GM21423 (cell line): ENCODE data around the gene PRICKLE2.

Source experiments
- ATAC-seq: cut with Tn5 transposase; IDR thresholded peaks from one replicate; pipeline ENCODE4 v1.9.1; 2021; ENCODE audit warnings: mild to moderate bottlenecking, moderate library complexity; ENCODE audit not compliant: unreplicated experiment

The PRICKLE2 gene

GRCh38 chr3:64081235-64081630, 144.0 kb downstream of the PRICKLE2 start:
- no peak for ATAC-seq

GRCh38 chr3:64080616-64081234, 144.5 kb downstream of the PRICKLE2 start:
- ATAC-seq = no peak

DNA sequence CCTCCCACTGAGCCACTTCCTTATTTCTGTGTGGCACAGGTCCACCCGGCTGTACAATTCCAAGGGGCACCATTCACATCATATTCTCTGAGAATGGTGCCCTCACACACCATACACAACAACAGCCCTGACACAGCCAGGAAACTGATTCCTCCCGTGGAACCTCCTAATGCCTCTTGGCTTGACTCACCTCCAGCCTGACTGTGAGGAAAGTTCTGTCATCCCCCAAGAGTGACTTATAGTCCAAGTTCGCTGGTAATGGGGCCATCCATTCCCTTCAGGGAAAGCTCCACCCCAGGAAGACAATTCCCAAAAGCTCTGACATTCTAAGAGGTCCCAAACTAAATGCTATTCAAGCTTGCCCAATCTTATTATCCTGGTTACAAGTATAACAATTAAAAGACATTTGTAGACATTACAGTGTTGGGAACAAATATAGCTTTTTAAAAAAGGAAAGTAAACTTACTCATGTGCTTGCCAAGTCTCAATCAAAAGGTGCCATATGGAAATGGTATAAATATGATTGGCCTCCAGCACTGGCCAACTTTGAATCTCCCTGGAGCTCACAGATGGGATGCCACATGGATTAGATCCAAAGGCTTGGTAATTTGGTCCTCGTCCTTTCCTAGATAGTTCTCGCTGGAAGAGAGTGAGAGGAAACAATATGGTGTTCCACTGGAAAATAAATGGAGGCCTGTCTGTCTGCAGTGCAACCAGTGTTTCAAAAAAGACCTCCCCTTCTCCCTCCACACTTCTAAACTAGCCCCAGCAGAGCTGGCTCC, 145.7 kb downstream of the PRICKLE2 start:
- no peak for ATAC-seq

GRCh38 chr3:64078966-64079365, 146.3 kb downstream of the PRICKLE2 start:
- no peak for ATAC-seq

DNA sequence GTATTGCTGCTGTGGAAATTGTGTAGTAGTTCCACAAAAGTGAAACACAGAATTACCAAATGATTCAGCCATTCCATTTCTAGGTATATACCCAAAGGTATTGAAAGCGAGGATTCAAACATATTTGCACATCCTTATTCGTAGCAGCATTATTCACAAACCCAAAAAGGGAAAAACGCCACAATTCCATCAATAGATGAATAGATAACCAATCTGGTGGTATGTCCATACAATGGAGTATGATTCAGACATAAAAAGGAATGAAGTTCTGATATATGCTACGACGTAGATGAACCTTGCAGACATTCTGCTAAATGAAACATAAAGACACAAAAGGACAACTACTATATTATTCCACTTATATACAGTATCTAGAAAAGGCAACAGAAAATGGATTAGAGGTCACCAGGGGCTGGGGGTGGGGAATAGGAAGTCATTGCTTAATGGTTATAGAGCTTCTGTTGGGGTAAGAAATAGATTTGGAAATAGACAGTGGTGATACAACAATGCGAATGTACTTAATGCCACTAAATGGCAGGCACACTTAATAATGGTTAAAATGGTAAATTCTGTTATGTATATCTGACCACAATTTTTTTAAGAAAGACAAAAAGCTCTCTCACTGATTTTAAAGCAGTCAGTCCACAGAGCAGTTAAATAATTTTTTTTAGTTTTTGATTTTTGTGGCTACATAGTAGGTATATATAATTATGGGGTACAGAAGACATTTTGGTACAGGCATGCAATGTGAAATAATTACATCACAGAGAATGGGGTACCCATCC, 150.2 kb downstream of the PRICKLE2 start:
- no peak for ATAC-seq

DNA sequence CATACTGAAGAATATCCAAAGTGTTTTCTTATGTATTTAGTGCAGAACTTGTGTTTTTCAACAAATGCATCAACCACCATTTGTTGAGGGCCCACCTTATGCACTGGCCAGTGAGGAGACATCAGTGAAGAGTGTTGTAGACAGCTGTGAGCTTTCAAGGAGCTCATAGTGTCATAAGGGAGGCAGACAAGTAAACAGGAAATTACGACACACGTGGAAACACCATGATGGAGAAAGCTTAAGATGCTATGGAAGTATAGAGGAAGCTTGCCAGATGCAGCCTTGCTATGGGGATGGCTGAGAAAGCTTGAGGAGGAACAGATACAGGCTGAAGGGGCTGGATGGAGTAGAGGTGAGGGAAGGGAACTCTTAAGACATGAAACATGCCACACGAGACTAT, 151.2 kb downstream of the PRICKLE2 start:
- ATAC-seq = no peak

GRCh38 chr3:64073158-64073761, 152.0 kb downstream of the PRICKLE2 start:
- no peak for ATAC-seq

- ATAC-seq = no peak
Measured at GRCh38 chr3:64072126-64072525, 153.1 kb downstream of the PRICKLE2 start.

- ATAC-seq = no peak
Measured at GRCh38 chr3:64070704-64071103, 154.6 kb downstream of the PRICKLE2 start.

- ATAC-seq = no peak
Measured at GRCh38 chr3:64067506-64068346, 157.5 kb downstream of the PRICKLE2 start.

GRCh38 chr3:64064804-64065203, 160.5 kb downstream of the PRICKLE2 start:
- ATAC-seq = no peak

GRCh38 chr3:64063983-64064438, 161.3 kb downstream of the PRICKLE2 start:
- ATAC-seq = no peak

DNA sequence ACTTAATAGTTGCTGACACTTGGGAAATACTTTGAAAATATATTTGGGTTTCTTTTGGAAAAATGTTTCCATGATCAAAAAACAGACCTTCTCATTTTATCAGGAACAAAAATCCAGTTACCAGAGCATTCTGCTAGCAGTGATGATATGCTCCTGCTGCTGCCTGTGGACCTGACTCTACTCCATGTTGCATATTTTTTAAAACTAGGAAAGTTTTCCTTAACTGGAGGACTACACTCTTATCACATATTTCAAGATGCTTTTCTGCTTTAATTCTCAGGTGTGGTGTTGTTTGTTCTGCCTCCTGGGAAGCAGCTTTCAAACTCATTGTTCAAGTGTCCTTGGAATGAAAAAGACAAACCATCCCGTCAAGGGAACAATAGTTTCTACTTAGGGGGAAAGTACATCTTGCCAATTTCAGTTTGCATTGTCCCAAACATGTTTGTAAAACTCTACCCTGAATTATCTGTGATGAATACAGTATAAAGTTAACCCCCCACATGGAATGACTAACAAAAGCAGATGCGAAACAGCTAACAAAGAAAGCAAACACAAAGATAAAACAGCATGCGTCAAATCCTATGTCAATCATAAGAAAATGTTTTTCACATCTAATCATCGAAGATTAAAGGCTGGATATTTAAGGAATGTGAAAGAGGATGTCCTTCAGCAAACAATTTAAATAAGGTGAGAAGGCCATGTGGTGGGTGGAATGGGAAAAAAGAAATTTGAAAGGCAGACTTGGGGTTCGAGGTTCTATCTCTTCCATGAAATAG, 161.9 kb downstream of the PRICKLE2 start:
- ATAC-seq = no peak

GRCh38 chr3:64061628-64062027, 163.6 kb downstream of the PRICKLE2 start:
- ATAC-seq = no peak

DNA sequence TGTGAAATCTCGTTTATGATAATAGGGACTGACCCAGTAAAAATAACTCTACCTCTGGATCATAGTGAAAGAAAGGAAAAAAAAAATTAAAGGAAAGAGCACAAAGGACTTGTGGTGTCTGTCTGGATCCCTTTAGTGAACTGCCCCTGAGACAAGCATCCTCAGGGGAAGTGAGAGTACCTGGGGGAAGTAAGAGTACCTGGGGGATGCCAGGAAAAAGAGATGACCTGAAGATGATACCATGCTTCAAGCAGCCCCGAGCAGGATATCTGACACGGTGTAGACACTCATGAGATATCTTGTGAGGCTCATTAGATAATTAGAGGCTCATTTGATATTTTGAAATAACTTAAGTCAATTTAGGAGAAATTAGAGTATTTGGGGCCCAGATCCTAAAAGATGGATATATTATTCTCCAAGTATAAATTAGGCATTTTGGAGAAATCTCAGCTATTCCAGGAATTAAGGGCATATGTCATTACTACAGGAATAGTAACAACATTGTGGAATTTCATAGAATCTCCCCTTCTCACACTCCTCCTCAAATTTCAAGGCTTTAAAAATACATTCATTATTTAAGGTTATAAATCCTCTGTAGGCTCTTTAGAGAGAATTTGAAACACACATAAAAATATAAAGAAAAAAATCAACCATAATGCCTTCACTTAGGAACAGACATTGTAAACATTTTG, 165.6 kb downstream of the PRICKLE2 start:
- ATAC-seq = no peak

- ATAC-seq = no peak
Measured at GRCh38 chr3:64058566-64058965, 166.7 kb downstream of the PRICKLE2 start.

GRCh38 chr3:64057231-64057630, 168.0 kb downstream of the PRICKLE2 start:
- ATAC-seq = no peak

GRCh38 chr3:64056606-64057180, 168.6 kb downstream of the PRICKLE2 start:
- no peak for ATAC-seq

DNA sequence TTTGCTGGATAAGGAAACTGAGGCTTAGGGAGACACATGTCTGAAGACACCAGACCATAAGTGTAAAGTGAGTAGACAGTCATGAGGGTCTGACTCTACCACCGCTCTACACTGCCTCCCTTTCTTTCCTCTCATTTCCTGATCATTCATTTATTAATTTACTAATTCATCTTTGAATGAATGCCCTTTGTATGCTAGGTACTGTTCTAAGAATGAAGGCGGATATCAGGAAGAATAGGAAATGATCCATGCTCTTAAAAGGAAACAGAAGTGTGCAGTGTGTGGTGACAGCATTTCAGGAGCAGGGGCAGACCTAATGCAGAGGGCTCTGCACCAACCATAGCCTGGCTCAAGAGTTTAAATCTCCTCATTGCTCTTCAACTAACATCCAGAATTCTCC, 170.2 kb downstream of the PRICKLE2 start:
- no peak for ATAC-seq
